HG03558 (cell line): Measurements from ENCODE around the gene PELI1.
"Not testable (repeated sequence)": the region's sequence is repeated elsewhere in the genome, so short reads cannot be mapped to it uniquely, and the experiment has no call there.

Experiments used
- ATAC-seq: cut with Tn5 transposase; IDR thresholded peaks from one replicate; pipeline ENCODE4 v1.9.1; 2021; ENCODE audit warnings: moderate number of reproducible peaks; ENCODE audit not compliant: unreplicated experiment; ENCODE audit errors: extremely low read depth

The PELI1 gene

DNA sequence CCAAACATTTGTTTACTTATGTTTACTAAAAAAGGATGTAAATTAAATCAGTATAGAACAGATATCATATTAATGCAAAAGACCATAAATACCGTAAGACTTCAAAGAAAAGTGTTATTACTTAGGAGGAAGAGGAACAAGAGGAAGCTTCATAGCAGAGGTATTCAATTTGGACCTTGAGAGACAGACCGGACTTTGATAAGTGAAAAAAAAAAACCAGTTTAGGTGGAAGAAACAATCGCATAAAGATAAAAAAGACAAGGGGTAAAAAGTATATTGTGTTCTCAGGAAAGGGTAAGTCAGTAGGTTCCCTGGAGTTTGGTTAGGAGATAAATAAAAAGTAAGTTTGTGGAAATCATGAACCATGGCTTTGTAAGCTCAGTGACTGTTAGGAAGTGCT, 17.6 kb downstream of the PELI1 start:
- no peak for ATAC-seq

DNA sequence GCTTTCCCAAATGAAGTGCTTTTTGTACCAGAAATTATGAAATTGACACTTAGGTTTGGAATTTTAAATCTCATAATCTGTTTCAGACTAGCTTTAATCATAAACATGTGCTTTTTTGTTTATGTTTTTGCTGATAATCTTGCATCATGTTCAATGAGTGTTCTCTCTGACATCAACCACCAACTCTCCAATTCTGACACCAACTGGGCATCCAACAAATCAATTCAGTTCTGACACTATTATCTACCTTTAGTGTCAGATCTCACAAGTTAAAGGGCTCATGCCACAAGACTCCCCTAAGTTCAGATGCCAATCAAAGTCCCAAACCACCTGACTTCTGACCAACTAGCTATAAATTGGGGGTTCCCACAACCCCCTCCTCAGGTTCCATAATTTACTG, 19.6 kb downstream of the PELI1 start:
- ATAC-seq: no peak

DNA sequence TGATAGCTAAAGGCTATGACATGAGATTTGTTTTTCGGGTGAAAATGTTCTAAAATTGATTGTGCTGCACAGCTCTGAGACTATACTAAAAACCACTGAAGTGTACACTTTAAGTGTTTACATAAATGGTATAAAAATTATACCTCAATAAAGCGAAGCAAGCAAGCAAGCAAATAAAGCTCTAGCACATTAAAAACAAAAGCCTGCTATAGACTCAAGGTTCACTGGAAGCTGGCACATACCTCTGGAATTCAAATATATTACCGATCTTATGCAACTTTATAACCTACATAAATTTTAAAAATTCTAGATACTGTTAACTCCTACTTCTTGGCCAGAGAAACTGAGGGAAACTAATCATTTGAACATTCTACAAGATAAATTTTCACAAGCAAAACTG, 20.1 kb downstream of the PELI1 start:
- no peak for ATAC-seq

DNA sequence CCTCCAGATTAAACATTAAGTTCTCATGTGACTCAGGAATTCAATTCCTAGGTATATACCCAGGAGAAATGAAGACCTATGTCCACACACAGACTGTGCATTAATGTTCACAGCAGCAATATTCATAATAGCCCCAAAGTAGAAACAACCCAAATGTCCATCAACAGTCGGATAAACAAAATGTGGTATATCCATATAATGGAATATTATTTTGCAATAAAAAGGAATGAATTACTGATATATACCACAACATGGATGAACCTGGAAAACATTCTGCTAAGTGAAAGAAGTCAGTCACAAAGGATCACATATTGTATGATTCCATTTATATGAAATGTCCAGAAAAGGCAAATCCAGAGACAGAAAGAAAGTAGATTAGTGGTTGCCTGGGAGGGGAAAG, 20.5 kb downstream of the PELI1 start:
- ATAC-seq: no peak

DNA sequence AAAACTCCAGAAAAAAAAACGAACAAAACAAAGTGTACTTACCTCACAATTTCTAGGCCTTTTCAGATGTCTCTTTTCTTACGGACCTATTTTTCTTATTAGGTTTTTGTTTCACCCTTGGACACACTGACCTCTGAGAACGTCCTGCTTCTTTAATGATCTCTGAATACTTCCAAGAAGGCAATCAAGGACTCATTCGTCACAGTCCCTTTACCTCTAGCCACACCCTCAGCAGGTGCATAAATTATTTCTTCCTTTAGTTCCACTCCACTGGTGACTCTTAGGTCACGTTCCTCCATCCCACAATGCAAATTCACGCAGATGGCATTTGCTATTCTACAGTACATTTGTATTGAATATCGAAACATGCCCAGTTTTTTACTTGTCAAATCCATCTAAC, 21.9 kb downstream of the PELI1 start:
- ATAC-seq: no peak

DNA sequence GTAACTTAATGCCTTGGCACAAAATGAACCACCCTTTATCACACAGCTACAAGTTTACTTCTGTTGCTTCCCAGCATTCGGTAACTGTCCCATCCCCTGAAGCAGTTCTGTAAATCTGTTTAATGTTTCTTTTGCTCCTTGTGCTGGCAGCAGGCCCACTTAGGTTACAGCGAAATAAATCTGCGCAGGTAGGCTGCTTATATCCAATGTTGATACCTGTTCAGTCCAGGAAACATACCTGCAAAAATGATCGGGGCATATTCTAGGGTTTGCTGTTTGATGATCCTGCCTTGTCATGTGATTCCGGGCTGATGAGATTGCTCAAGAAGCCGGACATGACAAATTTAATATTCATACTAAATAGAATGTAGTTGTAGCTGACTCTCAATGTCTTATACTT, 23.3 kb downstream of the PELI1 start:
- ATAC-seq: no peak

DNA sequence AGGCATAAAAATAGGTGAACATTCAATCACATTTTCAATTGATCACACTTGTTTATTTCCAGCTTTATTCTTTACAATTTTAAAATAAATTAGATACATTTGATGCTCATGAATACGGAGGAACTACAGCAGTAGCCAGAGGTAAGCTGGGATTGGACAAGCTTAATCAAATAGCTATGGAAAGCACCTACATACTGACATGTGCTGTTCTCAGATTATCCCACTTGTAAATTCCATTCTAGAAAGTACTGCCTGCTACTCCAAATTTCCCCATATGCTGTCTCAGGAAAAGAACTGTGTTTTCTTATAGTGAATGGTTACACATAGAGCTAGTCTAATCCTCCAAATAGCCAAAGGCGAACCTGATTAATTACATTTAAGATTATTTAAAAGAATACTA, 24.2 kb downstream of the PELI1 start:
- no peak for ATAC-seq

DNA sequence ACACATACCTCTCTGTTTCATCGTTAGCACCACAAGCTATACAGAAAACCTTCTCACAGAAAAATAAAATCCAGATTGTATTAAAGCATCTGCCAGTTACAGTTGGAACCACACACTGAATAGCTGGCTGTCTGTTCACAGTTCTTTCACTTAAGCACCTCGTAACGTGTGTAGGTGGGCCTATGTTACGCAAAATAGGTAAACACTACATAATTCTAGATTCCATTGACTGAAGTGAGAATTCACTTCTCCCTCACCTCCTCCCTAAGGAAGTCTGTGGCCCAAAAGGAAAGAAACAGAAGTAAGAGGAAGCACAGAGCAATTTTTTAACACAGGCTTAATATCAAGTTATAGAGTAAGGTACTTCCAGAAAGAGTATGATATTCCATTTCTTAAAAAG, 24.9 kb downstream of the PELI1 start:
- no peak for ATAC-seq

DNA sequence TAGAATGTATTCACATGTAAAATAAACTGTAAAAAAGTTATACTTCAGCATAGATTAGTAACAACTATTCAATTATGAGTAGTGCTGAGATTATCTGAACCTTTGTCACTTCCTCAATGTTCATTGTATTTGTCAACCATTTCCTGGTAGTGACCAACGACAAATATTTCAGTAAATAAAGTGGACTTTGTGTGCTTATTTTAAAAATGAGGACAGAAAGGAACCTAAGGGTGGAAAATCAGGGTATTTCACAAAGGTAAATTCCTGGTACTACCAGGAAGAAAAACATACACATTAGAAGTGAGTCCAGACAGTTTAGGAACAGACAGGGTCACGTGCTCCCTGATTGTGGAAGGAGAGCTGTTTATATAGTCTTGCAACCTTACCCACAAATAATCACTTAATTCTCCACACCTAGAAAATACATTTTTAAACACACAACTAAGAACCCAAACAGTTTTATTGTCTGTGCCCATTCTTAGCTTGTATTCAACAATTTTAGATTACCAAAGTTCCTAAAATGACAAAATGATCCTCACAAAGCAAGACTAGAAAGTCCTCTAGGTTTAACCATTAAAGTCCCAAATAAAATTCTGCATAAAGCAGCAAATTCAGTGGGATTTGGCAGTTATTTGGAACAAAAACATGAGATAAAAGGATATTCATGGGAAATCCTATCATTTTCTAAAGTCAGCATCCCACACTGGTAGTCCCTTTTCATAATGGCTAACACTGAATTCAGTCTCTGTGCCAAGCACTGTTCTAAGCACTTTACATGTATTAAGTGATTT, 28.2 kb downstream of the PELI1 start:
- ATAC-seq: no peak

DNA sequence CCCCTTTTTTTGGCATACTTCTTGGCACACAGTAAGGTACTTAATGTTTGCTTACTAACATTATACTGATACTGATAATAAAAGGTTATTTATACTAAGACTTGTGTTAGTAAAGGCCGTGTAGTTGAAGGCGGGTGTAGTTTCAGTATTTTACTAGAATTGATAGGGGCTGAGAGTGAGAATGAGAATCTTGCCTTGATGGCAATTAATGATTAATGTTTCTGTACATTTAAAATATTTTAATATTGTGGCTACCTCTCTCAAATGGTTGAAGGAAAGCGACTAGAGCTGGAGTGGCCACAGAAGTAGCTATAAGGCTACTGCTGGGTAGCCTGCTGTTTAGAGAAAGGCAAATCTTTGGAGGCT, 29.3 kb downstream of the PELI1 start:
- no peak for ATAC-seq

DNA sequence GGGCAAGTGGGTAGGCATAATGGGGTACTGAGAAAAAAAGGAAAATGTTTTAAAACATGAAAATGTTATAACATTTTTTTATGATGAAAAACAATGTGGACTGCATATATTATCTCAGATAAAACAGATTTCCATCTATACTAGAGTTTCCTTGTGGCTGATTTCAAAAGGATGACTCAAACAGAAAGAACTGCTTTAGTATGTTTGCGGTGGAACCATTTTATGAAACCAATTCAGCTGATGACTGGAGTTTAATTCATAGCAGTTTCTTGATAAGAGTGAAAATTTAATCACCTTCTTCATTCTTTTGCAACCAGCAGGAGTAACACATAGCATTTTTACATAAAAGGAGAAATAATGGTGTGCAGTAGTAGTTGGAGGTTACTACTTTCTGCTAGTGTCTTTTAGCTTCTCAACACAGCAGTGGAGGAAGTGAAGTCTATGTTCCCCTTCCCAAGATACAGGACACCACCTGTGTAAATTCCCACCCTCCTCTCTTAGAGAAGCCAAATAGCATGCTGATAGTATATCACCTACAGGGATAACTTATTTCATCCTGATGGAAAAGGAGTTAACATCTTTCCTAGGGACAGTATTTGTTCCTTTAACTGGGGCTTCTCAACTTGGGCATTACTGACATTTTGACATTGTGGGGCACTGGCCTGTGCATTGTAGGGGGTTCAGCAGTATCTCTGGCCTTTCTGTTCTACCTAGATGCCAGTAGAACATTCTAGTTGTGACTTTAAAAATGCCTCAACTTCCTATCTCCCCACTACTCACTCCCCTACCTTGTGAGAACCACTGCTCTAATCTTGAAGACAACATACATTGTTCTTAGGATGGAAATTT, 29.9 kb downstream of the PELI1 start:
- ATAC-seq: no peak

DNA sequence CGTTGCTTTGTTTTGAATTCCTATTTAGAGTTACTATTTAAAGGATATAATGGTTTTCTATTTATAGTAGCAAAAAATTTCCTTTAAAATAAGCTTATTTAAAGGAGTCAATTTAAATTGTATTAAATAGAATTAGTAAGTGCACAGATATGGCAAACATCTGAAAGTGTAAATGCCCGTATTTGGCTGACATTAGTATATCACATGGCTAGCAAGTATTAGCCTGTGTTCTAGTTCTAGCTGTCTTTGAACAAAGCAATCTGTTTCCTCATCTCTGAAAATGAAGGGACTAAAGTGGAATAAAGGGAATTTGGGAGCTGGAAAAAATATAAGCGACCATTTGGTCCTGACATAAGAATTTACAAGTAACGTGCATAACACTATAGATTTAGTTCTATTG, 32.2 kb downstream of the PELI1 start:
- no peak for ATAC-seq

DNA sequence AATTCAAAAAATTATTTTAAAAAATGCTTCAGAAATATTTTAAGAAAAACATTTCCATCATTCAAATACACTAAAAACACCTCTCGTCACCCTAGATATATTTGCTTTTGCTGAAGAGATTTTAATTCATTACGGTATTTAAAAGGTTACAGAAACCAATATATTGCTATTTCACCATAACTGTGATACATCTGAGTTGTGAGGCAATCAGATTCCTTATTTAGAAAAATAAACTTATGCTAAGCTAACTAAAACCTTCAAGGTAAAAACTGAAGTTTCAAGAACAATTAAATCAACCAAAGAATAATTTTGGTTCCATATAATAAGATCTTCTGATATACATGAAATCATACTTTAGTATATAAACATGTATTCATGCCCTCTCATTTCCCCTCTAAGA, 32.8 kb downstream of the PELI1 start:
- no peak for ATAC-seq

DNA sequence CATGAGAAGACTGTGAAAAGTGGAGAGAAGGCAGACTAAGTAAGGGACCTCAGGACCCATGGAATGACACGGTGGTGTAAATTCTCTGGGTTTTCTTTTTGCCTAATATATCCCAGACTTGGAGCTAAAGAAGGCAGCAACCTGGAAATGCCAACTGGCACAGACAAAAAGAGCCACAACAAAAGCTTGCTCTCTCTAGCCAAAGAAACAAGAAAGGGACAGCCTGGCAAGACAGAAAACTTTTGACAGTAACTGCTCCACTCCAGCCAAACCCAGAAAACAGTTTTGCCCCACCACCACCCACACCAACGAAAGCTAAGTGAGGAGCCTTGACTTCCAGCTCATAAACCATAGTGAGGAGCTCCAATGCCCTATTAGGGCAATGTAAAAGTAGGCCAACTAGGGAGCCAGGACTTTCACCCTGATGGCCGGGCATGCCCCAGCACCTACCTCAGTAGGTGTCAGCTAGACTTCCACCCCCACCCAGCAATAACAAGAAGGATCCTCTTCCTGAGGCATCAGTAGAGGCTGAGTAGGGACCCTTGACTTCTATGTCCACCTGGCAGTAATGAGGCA, 35.5 kb downstream of the PELI1 start:
- no peak for ATAC-seq

DNA sequence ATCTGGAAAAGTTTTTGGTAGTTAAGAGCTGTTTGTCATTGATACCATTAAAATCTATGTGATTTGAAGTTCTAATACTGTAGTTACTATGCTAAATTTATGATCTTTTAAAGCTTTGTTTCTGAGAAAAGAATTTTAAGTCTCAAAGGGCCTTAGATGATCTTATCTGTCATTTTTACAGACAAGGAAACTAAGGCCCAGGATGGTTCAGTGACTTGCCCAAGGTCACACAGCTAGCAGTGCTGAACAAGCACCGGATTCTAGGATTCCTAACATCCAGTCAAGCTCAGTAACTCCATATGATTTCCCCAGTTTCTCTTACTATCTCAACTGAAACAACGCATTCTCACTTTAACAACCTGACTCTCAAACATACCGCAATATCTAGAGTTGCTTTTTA, 37.7 kb downstream of the PELI1 start:
- ATAC-seq: no peak

DNA sequence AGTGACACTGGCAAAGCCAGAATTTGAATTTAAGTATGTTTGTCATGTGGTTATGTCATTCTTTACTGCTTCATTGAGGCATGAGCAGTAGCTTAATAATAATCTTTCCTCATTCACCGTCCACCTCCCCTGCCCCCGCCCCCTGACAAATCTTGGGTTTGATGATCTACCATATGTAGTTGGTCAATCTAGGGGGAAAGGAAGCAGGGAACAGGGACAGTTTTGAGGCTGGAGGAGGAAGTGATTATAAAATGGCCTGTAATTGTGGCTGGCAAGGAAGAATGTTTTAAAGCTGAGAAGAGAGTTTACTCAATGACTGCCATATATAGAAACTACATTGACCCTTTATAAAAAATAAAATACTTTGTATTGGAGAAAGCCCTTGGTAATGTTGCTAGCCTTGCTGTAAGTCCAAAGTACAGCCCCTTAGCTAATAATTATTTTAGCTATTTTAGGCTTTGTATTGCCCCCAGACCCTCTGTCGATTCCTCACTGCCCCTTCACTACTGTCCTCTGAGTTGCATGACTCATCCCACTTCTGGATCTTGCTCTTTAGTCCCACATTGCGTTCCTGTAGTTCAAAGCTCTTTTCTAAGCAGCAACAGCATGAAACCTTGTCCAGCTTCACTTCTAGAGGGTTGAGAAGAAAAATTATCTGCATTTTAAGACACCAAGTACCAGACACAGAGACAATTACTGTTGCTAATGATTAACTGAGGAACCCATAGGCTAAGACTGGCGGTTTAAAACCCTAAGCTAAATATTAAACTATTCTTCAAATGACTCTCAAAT, 38.4 kb downstream of the PELI1 start:
- no peak for ATAC-seq

DNA sequence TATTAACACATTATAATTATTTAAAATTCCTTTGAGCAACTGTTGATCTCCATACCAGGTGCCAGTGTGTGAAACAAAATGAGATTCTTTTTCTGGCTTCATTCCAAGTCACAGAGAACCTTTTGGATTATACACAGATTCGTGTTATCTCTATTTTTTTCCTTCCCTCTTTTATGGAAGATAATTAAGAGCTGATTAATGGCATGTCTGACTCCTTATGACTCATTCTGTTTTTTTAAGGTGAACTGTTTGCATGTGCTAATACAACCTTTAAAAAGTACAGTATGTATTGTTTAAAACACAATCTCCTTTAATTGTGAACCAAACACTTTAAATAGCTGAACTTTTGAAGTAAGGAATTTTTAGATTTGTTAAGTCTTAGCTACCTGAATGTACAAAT, 39.3 kb downstream of the PELI1 start:
- no peak for ATAC-seq

DNA sequence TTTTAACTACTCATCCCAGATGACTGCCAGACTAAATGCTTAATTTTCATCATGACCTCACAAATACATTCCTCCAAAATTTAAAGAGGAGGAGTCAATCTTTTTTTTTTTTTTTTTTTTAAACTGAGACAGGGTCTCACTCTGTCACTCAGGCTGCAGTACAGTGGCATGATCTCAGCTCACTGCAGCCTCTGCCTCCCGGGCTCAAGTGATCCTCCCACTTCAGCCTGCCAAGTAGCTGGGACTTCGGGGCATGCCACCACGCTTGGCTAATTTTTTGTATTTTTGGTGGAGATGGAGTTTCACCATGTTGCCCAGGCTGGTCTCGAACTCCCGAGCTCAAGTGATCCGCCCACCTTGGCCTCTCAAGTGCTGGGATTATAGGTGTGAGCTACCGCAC, 41.5 kb downstream of the PELI1 start:
- ATAC-seq: not testable (repeated sequence)

DNA sequence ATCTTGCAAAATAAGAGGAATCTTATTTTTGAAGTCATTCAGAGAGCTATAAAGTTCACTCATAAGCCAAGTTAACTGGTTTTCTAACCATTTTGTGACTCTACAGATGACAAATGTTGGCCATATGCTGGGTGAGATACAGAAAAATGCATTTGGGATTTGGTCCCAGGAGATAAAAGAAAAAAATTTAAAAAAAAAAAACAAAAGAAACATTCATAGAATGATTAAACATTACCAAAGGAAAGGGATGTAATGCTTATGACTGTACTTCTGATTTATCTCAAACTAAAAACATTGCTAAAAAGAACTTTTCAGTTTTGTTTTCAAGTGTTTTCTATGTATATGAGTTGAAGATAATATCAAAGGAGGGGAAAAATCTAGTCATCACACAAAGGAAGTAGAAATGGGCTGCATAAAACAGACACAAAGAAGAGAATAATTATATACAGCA, 43.1 kb downstream of the PELI1 start:
- ATAC-seq: peak; percentile 41

DNA sequence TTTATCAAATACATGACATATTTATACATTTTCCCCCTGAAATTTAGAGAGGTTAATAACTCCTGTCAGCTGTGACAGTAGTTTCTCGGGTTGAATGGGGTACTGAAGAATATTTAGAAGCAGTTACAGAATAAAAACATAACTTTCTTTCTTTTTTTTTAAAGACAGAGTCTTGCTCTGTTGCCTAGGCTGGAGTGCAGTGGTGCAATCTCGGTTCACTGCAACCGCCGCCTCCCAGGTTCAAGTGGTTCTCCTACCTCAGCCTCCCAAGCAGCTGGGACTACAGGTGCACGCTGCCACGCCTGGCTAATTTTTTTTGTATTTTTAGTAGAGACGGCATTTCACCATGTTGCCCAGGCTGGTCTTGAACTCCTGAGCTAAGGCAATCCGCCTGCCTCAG, 43.6 kb downstream of the PELI1 start:
- ATAC-seq: not testable (repeated sequence)
